KOPT-K1 (cell line): ENCODE measurements around the gene SLC28A1.
"Not testable (repeated sequence)": the region's sequence is repeated elsewhere in the genome, so short reads cannot be mapped to it uniquely, and the experiment has no call there.

Experiments used
- H3K27ac ChIP-seq: fragments of 200-600 bp; sonication (generic); 2 replicates; pipeline ENCODE4 v1.5.1; 2016; ENCODE audit warnings: antibody characterized with exemption, mild to moderate bottlenecking, low read depth, low read length; ENCODE audit not compliant: poor library complexity, severe bottlenecking
- H3K36me3 ChIP-seq: fragments of 200-600 bp; sonication (generic); 2 replicates; pipeline ENCODE4 v1.5.1; 2017; ENCODE audit warnings: antibody characterized with exemption, mild to moderate bottlenecking, low read length, moderate library complexity; ENCODE audit not compliant: insufficient read depth
- H3K9me3 ChIP-seq: fragments of 200-600 bp; sonication (generic); 2 replicates; pipeline ENCODE4 v1.5.1; 2017; ENCODE audit warnings: antibody characterized with exemption, low read length, mild to moderate bottlenecking; ENCODE audit not compliant: insufficient read depth, poor library complexity, severe bottlenecking

Gene SLC28A1

GRCh38 chr15:84883916-84884781, at the start of gene SLC28A1:
TSS of gene SLC28A1 (plus strand) at chr15:84884662. CDS start at chr15:84887761, 3,099 bp downstream.
- no peak within 1 kb of the TSS for H3K27ac ChIP-seq
- H3K9me3 ChIP-seq, result no peaks in the 10 kb centered on the region
- H3K36me3 ChIP-seq, result no peaks in the 10 kb centered on the region

GRCh38 chr15:84834969-84835368, 49.5 kb upstream of the SLC28A1 start:
- no peak overlapping the region for H3K27ac ChIP-seq
- no peaks in the 10 kb centered on the region for H3K9me3 ChIP-seq
- H3K36me3 ChIP-seq, result no peaks in the 10 kb centered on the region

GRCh38 chr15:84835661-84836337, 48.7 kb upstream of the SLC28A1 start:
- Histone ChIP-seq H3K27ac (no peak overlapping the region), H3K9me3 (no peaks in the 10 kb centered on the region), H3K36me3 (no peaks in the 10 kb centered on the region)

- Histone ChIP-seq H3K36me3 (no peaks in the 10 kb centered on the region), H3K27ac (no peak overlapping the region), H3K9me3 (no peaks in the 10 kb centered on the region)
Observed at GRCh38 chr15:84836844-84837243, 47.6 kb upstream of the SLC28A1 start.

- H3K9me3 ChIP-seq, result no peaks in the 10 kb centered on the region
- H3K27ac ChIP-seq, result no peak overlapping the region
- H3K36me3 ChIP-seq, result no peaks in the 10 kb centered on the region
Observed at GRCh38 chr15:84839714-84840113, 44.7 kb upstream of the SLC28A1 start.

- no peaks in the 10 kb centered on the region for H3K9me3 ChIP-seq
- H3K36me3 ChIP-seq, result no peaks in the 10 kb centered on the region
- H3K27ac ChIP-seq, result no peak overlapping the region
Observed at GRCh38 chr15:84840255-84840654, 44.2 kb upstream of the SLC28A1 start.

GRCh38 chr15:84840741-84841429, 43.6 kb upstream of the SLC28A1 start:
- Histone ChIP-seq H3K9me3 (no peaks in the 10 kb centered on the region), H3K36me3 (no peaks in the 10 kb centered on the region), H3K27ac (no peak overlapping the region)

GRCh38 chr15:84842781-84843180, 41.7 kb upstream of the SLC28A1 start:
- no peaks in the 10 kb centered on the region for H3K36me3 ChIP-seq
- peaks cover 8% of the 10 kb centered on the region for H3K9me3 ChIP-seq
- H3K27ac ChIP-seq, result no peak overlapping the region

GRCh38 chr15:84844964-84845363, 39.5 kb upstream of the SLC28A1 start:
- peaks cover 8% of the 10 kb centered on the region for H3K9me3 ChIP-seq
- H3K27ac ChIP-seq, result no peak overlapping the region
- H3K36me3 ChIP-seq, result no peaks in the 10 kb centered on the region

- not testable (repeated sequence) for H3K9me3 ChIP-seq, H3K36me3 ChIP-seq, H3K27ac ChIP-seq
Observed at GRCh38 chr15:84845631-84846030, 38.8 kb upstream of the SLC28A1 start.

GRCh38 chr15:84846269-84846668, 38.2 kb upstream of the SLC28A1 start:
- H3K36me3 ChIP-seq, result no peaks in the 10 kb centered on the region
- H3K9me3 ChIP-seq, result peaks cover 8% of the 10 kb centered on the region
- no peak overlapping the region for H3K27ac ChIP-seq

- H3K36me3 ChIP-seq, result no peaks in the 10 kb centered on the region
- H3K27ac ChIP-seq, result no peak overlapping the region
- peaks cover 8% of the 10 kb centered on the region for H3K9me3 ChIP-seq
Observed at GRCh38 chr15:84847382-84847781, 37.1 kb upstream of the SLC28A1 start.

- H3K27ac ChIP-seq, result no peak overlapping the region
- no peaks in the 10 kb centered on the region for H3K36me3 ChIP-seq
- peaks cover 3% of the 10 kb centered on the region for H3K9me3 ChIP-seq
Observed at GRCh38 chr15:84852212-84852611, 32.2 kb upstream of the SLC28A1 start.

- Histone ChIP-seq H3K27ac (no peak overlapping the region), H3K9me3 (no peaks in the 10 kb centered on the region), H3K36me3 (no peaks in the 10 kb centered on the region)
Observed at GRCh38 chr15:84855136-84855535, 29.3 kb upstream of the SLC28A1 start.

GRCh38 chr15:84855765-84856164, 28.7 kb upstream of the SLC28A1 start:
- no peaks in the 10 kb centered on the region for H3K36me3 ChIP-seq
- no peak overlapping the region for H3K27ac ChIP-seq
- no peaks in the 10 kb centered on the region for H3K9me3 ChIP-seq
